KOPT-K1 (cell line): ENCODE results near the gene RECQL5.
"Not testable (repeated sequence)": the region's sequence is repeated elsewhere in the genome, so short reads cannot be mapped to it uniquely, and the experiment has no call there.

Source experiments
- H3K27ac ChIP-seq: fragments of 200-600 bp; sonication (generic); 2 replicates; pipeline ENCODE4 v1.5.1; 2016; ENCODE audit warnings: antibody characterized with exemption, mild to moderate bottlenecking, low read depth, low read length; ENCODE audit not compliant: poor library complexity, severe bottlenecking
- H3K36me3 ChIP-seq: fragments of 200-600 bp; sonication (generic); 2 replicates; pipeline ENCODE4 v1.5.1; 2017; ENCODE audit warnings: antibody characterized with exemption, mild to moderate bottlenecking, low read length, moderate library complexity; ENCODE audit not compliant: insufficient read depth
- H3K9me3 ChIP-seq: fragments of 200-600 bp; sonication (generic); 2 replicates; pipeline ENCODE4 v1.5.1; 2017; ENCODE audit warnings: antibody characterized with exemption, low read length, mild to moderate bottlenecking; ENCODE audit not compliant: insufficient read depth, poor library complexity, severe bottlenecking

Gene RECQL5

DNA sequence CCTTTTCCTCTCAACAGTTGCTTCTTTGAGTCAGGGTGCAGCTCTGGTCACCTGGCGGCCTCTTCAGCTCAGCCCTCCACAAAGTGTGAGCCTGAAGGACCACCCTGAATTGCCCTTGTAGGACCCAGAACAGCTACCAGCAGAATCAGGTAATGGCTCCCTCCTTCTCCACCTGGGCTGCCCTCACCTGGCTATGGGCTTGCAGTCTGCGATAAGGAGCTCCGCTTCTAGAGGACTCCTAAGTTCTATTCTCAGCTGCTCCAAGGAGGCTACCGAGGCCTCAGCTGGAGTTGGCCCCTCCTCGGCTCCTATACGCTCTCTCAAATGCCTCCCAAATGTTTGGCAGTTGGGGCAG is 20.3 kb downstream of the RECQL5 start:
- Histone ChIP-seq H3K27ac (peak overlapping the region; percentile 35), H3K36me3 (peaks cover 26% of the 10 kb centered on the region), H3K9me3 (no peaks in the 10 kb centered on the region)

- Histone ChIP-seq H3K36me3 (peaks cover 22% of the 10 kb centered on the region), H3K9me3 (no peaks in the 10 kb centered on the region), H3K27ac (peak overlapping the region; percentile 35)
Measured at GRCh38 chr17:75645889-75646637, 20.9 kb downstream of the RECQL5 start.

- Histone ChIP-seq H3K9me3 (no peaks in the 10 kb centered on the region), H3K36me3 (peaks cover 16% of the 10 kb centered on the region), H3K27ac (peak overlapping the region; percentile 35)
Measured at GRCh38 chr17:75645501-75645888, 21.5 kb downstream of the RECQL5 start.

- Histone ChIP-seq H3K27ac (no peak overlapping the region), H3K9me3 (no peaks in the 10 kb centered on the region), H3K36me3 (peaks cover 8% of the 10 kb centered on the region; the same call in 1 of the 2 replicates)
Measured at GRCh38 chr17:75643643-75644017, 23.3 kb downstream of the RECQL5 start.

DNA sequence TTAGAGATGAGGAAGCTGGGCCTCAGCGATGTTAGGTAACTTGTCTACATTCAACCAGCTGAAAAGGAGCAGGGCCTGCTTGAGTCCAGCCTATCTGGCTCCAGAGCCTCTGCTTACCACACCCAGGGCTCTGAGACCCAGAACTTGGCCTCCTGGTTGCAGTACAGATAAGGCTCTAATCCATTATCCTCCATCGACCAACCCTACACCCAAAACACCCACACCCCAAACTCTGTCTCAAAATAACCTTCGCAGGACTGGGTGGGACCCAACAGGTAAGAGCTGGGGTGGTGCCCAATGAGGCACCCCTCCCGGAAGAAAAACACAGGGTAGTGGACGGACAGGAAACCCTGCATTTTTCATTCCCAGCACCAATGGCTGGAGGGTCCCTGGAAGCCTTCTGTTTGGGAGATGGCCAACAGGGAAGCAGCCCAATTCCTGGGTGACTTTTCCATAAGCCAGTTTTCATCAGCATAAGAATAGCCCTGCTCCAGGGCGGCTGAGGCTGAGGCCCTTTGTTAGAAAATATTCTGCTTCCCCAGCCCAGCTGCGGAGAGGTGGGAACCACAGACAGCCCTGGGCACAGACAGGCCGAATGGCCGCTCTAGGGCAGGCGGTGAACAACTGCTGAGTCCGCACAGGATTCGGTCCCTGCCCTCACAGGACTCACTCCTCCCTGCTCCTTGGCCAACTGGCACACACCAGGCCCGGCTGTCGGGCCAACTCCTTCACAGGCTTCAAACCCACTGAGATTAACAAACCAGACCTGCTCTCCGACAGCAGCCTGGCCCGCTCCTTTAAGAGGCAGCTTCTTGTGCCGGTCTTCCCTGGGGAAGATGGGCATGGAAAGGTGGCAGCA is 23.9 kb downstream of the RECQL5 start:
- H3K36me3 ChIP-seq = peaks cover 8% of the 10 kb centered on the region; the same call in 1 of the 2 replicates
- no peak overlapping the region for H3K27ac ChIP-seq
- no peaks in the 10 kb centered on the region for H3K9me3 ChIP-seq

- Histone ChIP-seq H3K9me3 (no peaks in the 10 kb centered on the region), H3K27ac (no peak overlapping the region), H3K36me3 (peaks cover 6% of the 10 kb centered on the region; the same call in 1 of the 2 replicates)
Measured at GRCh38 chr17:75642182-75642783, 24.7 kb downstream of the RECQL5 start.

- no peaks in the 10 kb centered on the region for H3K9me3 ChIP-seq
- H3K27ac ChIP-seq = no peak overlapping the region
- peaks cover 6% of the 10 kb centered on the region; the same call in 1 of the 2 replicates for H3K36me3 ChIP-seq
Measured at GRCh38 chr17:75641343-75641742, 25.6 kb downstream of the RECQL5 start.

GRCh38 chr17:75640556-75641119 is 26.3 kb downstream of the RECQL5 start:
- no peaks in the 10 kb centered on the region for H3K9me3 ChIP-seq
- H3K36me3 ChIP-seq = peaks cover 6% of the 10 kb centered on the region; the same call in 1 of the 2 replicates
- H3K27ac ChIP-seq = no peak overlapping the region

DNA sequence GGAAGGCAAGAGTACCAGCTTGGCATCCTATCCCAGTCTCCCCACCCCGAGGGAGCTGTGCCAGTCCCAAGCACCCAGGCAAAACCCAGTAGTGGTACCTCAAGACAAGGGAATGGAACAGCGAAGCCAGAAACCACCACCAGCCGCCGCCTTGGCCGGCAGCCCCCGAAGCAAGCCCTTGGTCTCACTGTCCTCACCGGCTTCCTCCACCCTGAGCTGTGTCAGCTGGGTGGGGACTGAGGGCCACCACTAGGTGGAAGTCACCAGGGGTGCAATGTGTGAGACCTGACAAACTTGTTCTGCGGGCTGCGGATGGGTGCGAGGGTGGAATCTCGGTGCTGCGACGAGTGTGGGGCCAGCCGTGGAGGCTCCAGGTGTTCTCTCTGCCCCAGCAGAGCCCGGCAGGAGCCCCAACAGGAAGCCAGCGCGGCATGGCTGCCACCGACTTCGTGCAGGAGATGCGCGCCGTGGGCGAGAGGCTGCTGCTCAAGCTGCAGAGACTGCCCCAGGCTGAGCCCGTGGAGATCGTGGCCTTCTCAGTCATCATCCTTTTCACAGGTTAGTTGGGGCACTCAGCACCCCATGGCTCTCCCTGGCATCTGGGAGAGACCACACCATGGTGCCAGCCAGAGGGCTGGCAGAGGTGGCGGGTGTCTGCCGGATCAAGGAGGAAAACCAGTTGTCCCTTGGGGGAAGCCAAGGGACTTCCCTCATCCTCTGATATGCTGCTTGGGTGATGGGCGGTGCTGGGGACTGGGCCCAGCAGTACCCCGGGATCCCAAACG is 27.0 kb downstream of the RECQL5 start:
- peaks cover 6% of the 10 kb centered on the region; the same call in 1 of the 2 replicates for H3K36me3 ChIP-seq
- no peak overlapping the region for H3K27ac ChIP-seq
- H3K9me3 ChIP-seq = no peaks in the 10 kb centered on the region

DNA sequence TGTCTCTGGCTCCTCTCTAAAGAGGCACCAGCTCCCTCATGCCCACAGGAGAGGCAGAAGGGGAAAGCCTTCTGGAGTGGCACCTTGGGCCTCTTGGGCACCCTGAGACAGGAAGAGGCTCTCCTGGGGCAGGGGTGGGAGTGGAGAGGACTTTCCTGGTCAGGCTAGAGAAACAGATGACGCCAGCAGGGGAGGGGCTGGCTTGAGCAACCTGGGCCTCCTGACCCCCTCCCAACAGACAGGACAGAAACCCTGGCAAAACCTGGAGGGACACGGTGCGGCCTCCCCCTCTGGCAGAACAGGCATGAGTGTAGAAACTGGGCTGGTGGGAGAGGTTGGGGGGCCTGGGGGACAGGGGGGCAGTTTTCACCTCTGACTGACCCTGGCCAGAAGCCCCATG is 27.6 kb downstream of the RECQL5 start:
- Histone ChIP-seq H3K9me3 (no peaks in the 10 kb centered on the region), H3K27ac (no peak overlapping the region), H3K36me3 (peaks cover 6% of the 10 kb centered on the region; the same call in 1 of the 2 replicates)

DNA sequence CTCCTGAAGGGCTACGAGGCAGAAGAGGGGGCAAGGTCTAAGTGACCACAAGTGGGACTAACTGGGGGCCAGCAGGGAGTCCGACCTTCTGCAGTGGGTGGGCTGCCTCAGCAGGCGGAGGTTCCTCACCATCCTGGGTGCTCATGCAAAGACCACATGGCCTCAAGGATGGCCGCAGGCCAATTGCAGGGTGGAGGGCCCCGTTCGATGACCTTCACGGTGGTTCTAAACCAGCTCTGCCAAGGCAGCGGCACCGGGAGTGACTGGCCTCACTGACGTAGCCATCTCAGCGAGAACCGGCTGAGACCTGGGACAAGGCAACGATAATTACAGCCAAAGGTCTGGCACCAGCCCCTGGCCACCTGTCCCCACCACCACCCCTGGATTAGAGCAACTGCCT is 28.1 kb downstream of the RECQL5 start:
- Histone ChIP-seq H3K36me3 (peaks cover 6% of the 10 kb centered on the region; the same call in 1 of the 2 replicates), H3K9me3 (no peaks in the 10 kb centered on the region), H3K27ac (no peak overlapping the region)

DNA sequence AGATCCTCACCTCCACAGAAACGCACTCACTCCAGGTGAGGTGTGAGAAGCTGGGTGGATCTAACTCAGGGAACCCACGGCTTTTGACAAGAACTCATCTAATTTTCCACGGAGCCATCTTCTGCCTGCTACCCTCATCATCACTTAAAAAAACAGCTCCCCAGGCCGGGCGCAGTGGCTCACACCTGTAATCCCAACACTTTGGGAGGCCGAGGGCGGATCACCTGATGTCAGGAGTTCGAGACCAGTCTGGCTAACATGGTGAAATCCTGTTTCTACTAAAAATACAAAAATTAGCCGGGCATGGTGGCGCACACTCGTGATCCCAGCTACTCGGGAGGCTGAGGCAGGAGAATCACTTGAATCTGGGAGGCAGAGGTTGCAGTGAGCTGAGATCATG is 28.9 kb downstream of the RECQL5 start:
- not testable (repeated sequence) for H3K36me3 ChIP-seq

DNA sequence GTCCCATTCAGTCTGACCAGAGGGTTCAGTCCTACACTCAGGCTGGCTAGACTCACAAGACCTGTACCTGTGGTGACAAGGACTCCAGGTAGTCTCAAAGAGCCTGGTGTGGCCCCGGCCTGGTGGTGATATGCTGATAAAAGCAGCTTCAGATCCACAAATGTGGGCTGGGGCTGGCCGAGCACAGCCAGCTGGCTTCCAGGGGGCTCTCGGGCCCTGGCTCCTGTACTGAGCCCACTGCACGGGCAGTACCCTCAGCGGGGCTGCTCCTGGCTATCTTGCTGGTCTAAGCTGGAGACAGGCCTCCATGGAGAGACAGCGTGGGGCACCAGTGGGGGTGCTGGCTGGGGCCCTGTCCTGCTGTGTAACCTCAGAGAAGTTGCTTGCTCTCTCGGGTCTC is 29.4 kb downstream of the RECQL5 start:
- Histone ChIP-seq H3K27ac (no peak overlapping the region), H3K9me3 (no peaks in the 10 kb centered on the region), H3K36me3 (peaks cover 6% of the 10 kb centered on the region; the same call in 1 of the 2 replicates)

More for the DNA sequence above, 28.9 kb downstream of the RECQL5 start:
- H3K27ac ChIP-seq, H3K9me3 ChIP-seq: not testable (repeated sequence)

DNA sequence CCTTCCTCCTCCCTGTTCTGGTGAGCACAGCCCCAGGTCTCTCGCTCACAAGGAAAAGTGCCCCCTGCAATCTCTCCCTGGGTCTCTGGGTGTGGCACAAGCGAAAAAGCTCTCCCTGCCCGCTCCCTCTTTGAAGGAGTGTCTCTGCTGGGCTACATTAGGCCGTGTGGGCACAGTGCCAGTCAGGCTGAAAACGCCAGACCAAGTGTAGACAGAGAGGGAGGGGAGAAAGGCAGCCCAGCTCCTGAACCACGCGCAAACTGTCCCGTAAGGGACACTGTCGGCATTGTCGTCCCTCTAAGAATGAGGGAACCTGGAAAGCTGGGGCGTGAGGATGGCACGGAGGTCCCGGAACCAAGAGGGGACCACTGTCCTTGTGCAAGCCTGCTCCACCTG is 29.8 kb downstream of the RECQL5 start:
- no peaks in the 10 kb centered on the region for H3K9me3 ChIP-seq
- no peak overlapping the region for H3K27ac ChIP-seq
- peaks cover 6% of the 10 kb centered on the region; the same call in 1 of the 2 replicates for H3K36me3 ChIP-seq
